Panc1 (cell line): ENCODE results near the gene CIB4.

Experiments used
- POLR2AphosphoS5 ChIP-seq: IDR thresholded peaks from 2 replicates; pipeline ENCODE4 v1.6.1; 2012; ENCODE audit warnings: mild to moderate bottlenecking, low read depth, low read length, moderate library complexity
- REST ChIP-seq, 2 experiments: IDR thresholded peaks; 2 replicates each; pipeline ENCODE4 v1.6.1; 2011 to 2012; ENCODE audit warnings: low read depth in 2 of 2, control low read depth in 1 of 2, low read length in 1 of 2, mild to moderate bottlenecking in 1 of 2, moderate library complexity in 1 of 2; ENCODE audit not compliant: insufficient read depth in 1 of 2
- TCF7L2 ChIP-seq: IDR thresholded peaks from 2 replicates; pipeline ENCODE4 v1.6.1; 2011; ENCODE audit warnings: mild to moderate bottlenecking, low read depth, low read length, inconsistent platforms
- TF ChIP-seq, protein P1 (sequence below): fragments of 450-650 bp; IDR thresholded peaks from 2 replicates; pipeline ENCODE4 v1.5.1; 2017; ENCODE audit warnings: mild to moderate bottlenecking

- TF ChIP-seq, protein P1, sequence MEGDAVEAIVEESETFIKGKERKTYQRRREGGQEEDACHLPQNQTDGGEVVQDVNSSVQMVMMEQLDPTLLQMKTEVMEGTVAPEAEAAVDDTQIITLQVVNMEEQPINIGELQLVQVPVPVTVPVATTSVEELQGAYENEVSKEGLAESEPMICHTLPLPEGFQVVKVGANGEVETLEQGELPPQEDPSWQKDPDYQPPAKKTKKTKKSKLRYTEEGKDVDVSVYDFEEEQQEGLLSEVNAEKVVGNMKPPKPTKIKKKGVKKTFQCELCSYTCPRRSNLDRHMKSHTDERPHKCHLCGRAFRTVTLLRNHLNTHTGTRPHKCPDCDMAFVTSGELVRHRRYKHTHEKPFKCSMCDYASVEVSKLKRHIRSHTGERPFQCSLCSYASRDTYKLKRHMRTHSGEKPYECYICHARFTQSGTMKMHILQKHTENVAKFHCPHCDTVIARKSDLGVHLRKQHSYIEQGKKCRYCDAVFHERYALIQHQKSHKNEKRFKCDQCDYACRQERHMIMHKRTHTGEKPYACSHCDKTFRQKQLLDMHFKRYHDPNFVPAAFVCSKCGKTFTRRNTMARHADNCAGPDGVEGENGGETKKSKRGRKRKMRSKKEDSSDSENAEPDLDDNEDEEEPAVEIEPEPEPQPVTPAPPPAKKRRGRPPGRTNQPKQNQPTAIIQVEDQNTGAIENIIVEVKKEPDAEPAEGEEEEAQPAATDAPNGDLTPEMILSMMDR = no peak
- no peak for TF ChIP-seq POLR2AphosphoS5
- no peak for TF ChIP-seq REST (IDR thresholded peaks at IDR 0.05; ENCODE audit: insufficient read depth in 1 of 2, low read depth in 2 of 2, low read length in 1 of 2)
- TF ChIP-seq TCF7L2 = no peak
These were observed 104.6 kb downstream of the CIB4 start for GRCh38 chr2:26536371-26537068.
